LNCaP clone FGC (cell line): ENCODE data around the gene HCN3.

Source experiments
- DNase-seq: peaks from one replicate; pipeline ENCODE4 v3.0.0-alpha.2; 2011; ENCODE audit warnings: low read depth
- H3K4me3 ChIP-seq: 2 replicates; pipeline ENCODE4 v1.5.1; 2011; ENCODE audit warnings: mild to moderate bottlenecking, low read depth, low read length, control low read depth
- CTCF ChIP-seq: IDR thresholded peaks from 2 replicates; pipeline ENCODE4 v1.5.1; 2012; ENCODE audit warnings: mild to moderate bottlenecking; ENCODE audit not compliant: control insufficient read depth, insufficient read depth; ENCODE audit errors: extremely low read depth

HCN3 gene

GRCh38 chr1:155322953-155323728 lies 45.9 kb downstream of the HCN3 start:
- peak; percentile 94 for TF ChIP-seq CTCF
- DNase-seq: no peak
- H3K4me3 ChIP-seq: peak overlapping the region; percentile 95

- H3K4me3 ChIP-seq: peak overlapping the region; percentile 95
- DNase-seq: peak; percentile 70
- TF ChIP-seq CTCF: no peak
Measured at GRCh38 chr1:155323729-155324036, 46.4 kb downstream of the HCN3 start.

- peak overlapping the region; percentile 95 for H3K4me3 ChIP-seq
- TF ChIP-seq CTCF: no peak
Measured at GRCh38 chr1:155324037-155324716, 46.9 kb downstream of the HCN3 start.

GRCh38 chr1:155324717-155325602 lies 47.7 kb downstream of the HCN3 start:
- TF ChIP-seq CTCF: peak; percentile 58
- no peak for DNase-seq
- H3K4me3 ChIP-seq: peak overlapping the region; percentile 95

More at GRCh38 chr1:155324037-155324716, 46.9 kb downstream of the HCN3 start:
- DNase-seq: peak; percentile 91

GRCh38 chr1:155325603-155325893 lies 48.3 kb downstream of the HCN3 start:
- no peak for DNase-seq
- TF ChIP-seq CTCF: no peak
- H3K4me3 ChIP-seq: peak overlapping the region; percentile 95

- TF ChIP-seq CTCF: no peak
- no peak overlapping the region for H3K4me3 ChIP-seq
- DNase-seq: no peak
Measured at GRCh38 chr1:155326020-155326526, 48.8 kb downstream of the HCN3 start.
